VCaP (cell line): ENCODE results near the gene PALM.

Source experiments
- H3K27ac ChIP-seq: fragments of 450-650 bp; 2 replicates; pipeline ENCODE4 v1.5.1; 2017
- CTCF ChIP-seq: fragments of 450-650 bp; conservative IDR thresholded peaks from 2 replicates; pipeline ENCODE4 v1.5.1; 2017; ENCODE audit warnings: mild to moderate bottlenecking, moderate library complexity

The PALM gene

DNA sequence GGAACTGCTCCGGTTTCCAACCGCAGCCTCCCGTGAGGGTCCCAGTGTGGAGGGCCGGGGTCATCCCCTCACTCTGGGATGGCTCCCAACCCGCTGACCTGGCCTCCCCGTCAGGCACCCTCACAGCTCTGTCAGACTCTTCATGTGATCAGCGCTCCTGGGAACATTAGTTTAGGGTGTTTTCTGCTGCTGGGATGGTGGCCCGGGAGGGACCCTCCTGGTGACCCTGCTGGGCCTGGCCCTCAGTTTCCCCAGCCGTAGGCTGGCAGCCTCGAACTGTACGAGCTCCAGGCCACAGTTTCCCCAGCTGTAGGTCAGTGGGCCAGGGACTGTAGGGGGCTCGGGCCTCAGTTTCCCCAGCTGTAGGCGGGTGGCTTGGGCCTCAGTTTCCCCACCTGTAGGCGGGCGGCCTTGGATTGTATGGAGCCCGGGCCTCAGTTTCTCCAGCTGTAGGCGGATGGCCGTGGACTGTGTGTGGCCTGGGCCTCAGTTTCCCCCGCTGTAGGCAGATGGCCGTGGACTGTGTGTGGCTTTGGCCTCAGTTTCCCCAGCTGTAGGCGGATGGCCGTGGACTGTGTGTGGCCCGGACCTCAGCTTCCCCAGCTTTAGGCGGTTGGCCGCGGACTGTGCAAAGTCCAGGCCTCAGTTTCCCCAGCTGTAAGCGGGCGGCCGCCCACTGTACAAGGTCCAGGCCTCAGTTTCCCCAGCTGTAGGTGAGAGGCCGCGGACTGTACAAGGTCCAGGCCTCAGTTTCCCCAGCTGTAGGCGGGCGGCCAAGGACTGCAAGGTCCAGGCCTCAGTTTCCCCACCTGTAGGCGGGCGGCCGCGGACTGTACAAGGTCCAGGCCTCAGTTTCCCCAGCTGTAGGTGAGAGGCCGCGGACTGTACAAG is 87.2 kb downstream of the PALM start:
- no peak for TF ChIP-seq CTCF
- peak overlapping the region; percentile 99; the same call in 1 of the 2 replicates for H3K27ac ChIP-seq

- H3K27ac ChIP-seq, result peak within 1 kb of the TSS; percentile 99
- TF ChIP-seq CTCF, result no peak
These were observed 88.2 kb downstream of the PALM start, which contains the start of gene PTBP1 for GRCh38 chr19:796692-797527. Gene PTBP1 (plus strand): TSS chr19:797452. CDS start chr19:797498, 46 bp downstream.
